Activated CD8-positive, alpha-beta memory T cell treated with anti-CD3 and anti-CD28 coated beads, Interleukin-2, amount 50 U/mL, for 1 hour (primary cell): ENCODE data around the gene CCDC92B.
"Not testable (repeated sequence)": the region's sequence is repeated elsewhere in the genome, so short reads cannot be mapped to it uniquely, and the experiment has no call there.

Experiments used
- DNase-seq: peaks from one replicate; pipeline ENCODE4 v3.0.0-alpha.2; 2020; ENCODE audit errors: extremely low read depth

Gene CCDC92B

GRCh38 chr17:2703606-2704005 is 45.8 kb downstream of the CCDC92B start:
- DNase-seq = no peak

DNA sequence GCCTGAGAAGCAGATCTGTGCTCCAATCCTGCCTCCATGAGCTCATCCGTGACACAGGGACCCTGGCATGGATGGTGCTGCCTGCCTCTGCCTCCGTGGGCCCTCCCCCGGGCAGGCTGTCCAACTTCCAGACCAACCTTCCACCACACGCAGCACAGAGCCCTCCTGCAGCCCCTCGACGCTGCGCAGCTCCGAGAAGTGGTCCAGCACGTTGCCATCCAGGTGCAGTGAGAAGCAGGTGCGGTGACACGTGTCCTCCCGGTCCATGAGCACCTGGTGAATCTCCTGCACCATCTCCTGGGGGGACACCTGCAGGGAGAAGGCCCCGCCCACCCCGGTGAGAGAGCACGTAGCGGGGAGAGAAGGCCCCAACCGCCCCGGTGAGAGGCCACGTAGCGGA is 46.3 kb downstream of the CCDC92B start:
- no peak for DNase-seq

- no peak for DNase-seq
These were observed 47.3 kb downstream of the CCDC92B start for GRCh38 chr17:2701996-2702741.

- DNase-seq = no peak
These were observed 48.1 kb downstream of the CCDC92B start for GRCh38 chr17:2701161-2701995.

DNA sequence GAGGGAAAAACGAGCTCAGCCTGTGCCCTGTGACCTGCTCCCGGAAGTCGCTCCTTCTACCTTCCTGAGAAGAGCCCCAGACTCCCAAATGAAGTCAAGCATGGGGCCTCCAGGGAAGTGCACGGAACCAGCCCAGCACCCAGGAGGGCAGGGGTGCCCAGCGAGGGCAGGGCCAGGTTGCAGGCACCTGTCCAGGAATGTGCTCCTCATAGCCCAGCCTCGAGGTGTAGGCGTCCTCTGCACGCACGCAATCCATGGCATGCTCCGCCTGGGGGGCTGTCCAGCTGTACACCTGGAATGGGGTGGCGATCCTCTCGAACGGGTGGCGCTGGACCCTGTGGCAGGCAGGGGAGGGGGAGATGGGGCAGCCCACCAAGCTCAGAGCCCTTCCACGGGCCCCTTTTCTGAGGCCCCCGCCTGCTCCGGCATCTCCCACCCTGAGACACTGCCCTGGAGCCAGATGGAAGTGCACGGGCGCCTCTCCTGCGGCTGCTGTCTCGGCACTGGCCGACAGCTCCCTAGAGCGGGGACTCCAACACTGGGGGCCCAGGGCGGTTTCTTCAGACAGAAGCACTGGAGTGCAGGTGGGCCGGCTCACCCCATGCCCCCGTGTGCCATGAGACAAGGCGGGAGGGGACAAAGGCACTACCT is 48.8 kb downstream of the CCDC92B start:
- DNase-seq = no peak

GRCh38 chr17:2700030-2700490 is 49.4 kb downstream of the CCDC92B start:
- DNase-seq = no peak

GRCh38 chr17:2699216-2699805 is 50.1 kb downstream of the CCDC92B start:
- DNase-seq = not testable (repeated sequence)

DNA sequence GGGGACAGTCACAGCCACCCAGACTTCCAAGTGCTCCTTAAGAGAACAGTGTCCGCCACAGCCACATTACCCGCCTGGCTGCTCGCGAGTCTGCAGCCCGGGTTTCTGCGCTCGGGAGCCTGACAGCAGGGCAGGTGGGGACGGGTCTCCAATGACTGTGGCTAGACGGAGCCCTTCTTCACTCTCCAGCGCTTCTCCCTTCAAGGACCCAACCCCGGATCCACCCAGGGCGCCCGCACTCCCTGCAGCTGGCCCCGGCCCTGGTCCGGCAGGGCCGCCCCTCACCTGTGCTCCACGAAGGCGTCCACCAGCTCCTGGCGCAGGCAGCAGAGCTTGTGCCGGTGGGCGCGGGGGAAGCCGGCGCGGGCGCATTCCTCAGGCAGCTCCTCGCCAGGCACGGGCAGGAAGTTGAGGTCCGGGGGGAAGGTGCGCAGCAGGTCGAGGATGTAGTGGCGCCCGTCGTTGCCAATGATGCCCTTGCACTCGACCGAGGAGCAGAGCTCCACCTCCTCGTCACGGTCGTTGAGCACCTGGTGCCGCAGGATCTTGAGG is 51.8 kb downstream of the CCDC92B start:
- no peak for DNase-seq

DNA sequence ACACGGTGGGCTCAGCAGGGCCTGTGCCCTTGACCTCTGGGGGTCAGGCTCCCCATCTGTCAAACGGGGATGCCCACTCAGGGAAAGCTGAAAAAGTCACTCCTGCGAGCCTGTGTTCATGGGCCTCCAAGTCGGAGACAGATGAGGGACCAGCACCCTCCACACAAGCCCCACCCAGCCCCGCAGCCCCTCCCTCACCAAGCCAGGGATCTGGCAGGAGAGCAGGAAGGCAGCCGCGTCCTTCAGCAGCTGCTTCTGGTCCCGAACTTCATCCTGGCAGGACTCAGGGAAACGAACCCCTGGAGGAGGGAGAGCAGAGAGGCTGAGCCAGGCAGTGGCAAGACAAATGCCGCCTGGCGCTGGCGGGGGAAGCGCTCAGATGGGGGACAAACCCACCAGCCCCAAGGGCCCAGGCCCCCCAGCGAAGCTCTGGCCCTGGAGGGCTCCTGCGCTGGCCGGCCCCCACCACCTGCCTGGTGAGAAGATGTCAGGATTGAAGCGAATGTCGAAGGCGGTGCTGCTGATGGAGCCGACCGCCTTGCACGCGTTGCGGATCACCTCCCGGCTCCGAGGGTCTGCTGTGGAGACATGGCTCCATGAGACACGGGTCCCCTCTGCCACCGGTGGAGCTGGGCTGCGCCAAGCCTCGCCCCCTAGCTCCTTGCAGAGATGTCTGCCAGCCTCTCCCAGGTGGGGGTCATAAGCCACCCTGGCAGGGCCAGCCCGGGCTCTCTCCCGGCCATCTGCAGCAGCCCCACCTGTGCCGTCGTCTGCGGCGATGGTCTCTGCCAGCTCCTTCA is 53.3 kb downstream of the CCDC92B start:
- DNase-seq = no peak

- no peak for DNase-seq
These were observed 54.0 kb downstream of the CCDC92B start for GRCh38 chr17:2695243-2695960.

DNA sequence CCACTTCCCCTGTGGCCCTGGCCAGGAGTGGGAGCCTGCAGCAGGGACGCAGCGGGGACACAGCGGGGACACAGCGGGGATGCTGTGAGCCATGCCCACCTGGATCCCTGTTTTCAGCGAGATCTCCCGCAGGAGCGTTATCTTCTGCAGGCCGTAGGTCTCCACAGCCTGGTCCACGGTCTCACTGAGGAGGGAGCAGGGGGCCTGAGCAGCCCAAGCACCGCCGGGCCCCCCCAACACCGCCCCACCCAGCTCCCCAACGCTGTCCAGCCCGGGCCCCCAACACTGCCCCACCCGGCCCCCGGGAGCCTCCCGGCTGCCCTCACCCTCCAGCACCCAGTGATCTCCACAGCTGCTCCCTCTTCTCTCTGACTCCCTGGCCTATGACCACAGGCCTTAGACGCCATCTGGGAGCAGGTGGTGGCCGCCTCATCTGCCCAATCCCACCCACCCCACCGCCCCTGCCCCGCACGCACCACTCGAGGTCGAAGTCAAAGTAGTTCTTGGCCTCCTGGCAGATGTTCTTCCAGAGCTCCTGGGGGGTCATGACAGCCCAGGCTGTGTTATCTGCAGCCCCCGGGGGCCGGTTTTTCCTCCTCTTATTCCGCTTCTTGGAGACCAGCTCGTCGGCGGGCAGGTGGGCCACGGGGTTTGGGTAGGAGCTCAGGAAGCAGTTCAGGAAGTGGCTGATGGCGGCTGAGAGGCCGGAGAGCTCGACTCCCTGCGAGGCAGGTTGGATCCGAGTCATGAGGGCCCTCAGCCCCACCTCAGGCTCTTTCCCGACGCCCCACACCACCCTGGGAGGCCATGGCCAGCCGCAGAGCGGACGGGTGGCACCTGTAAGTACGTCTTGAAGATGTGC is 54.8 kb downstream of the CCDC92B start:
- DNase-seq = no peak

- no peak for DNase-seq
These were observed 55.7 kb downstream of the CCDC92B start for GRCh38 chr17:2693561-2694380.

- no peak for DNase-seq
These were observed 56.7 kb downstream of the CCDC92B start for GRCh38 chr17:2692781-2693135.

GRCh38 chr17:2691965-2692780 is 57.3 kb downstream of the CCDC92B start:
- DNase-seq = no peak

GRCh38 chr17:2691069-2691871 is 58.2 kb downstream of the CCDC92B start:
- no peak for DNase-seq

DNA sequence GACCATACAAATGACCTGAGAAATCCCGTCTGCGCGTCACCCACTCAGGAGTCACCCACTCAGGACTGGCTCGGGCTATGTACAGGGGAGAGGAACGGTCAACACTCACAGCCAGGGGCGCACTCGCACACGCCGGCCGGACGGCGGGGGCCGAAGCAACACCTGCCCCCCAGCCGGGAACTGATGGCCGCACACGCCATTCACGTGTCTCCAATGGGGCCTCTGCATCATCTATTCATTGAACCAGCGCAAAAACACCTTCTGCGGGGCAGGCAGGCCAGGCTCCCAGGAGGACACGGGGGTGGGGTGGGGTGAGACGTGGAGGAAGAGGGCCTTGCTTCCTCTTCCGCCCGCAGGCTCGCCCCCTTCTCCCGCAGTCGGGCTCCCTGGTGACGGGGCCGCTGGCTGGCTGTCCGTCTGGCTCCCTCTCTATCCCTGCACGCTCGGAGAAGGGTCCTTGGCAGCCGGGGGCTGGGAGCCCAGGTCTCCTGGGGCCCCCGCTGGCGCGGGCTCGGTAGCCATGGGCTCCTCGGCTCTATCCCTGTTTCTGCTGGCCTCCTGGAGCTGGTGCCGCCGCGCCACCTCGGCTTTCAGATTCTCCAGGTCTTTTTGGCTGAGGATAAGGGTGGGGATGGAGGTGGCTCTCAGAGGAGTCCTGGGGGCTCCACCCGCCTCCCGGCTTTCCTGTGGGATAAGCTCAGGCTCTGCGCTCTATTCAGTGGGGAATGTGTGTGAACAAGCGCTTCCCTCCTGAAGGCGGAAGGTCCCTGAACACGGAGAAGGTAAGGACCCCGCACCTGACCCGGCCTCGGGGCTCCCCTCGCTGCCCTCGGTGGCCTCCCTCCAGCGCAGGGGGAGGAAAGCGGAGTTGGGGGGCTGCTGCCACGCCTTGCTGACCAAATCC is 59.0 kb downstream of the CCDC92B start:
- no peak for DNase-seq
